H1 (cell line): ENCODE results near the gene ATE1. TPM values are rescaled to one million over a fixed set of nuclear protein-coding genes. Genes with fewer than 3 reads are reported as not detected.

Experiments used
- ASH2L ChIP-seq: fragments of 200-600, 300-600 bp; sonication (generic); IDR thresholded peaks from one replicate; pipeline ENCODE4 v1.7.1; 2017; ENCODE audit warnings: low read length
- BRCA1 ChIP-seq: IDR thresholded peaks from 2 replicates; pipeline ENCODE4 v1.6.1; 2012; ENCODE audit warnings: low read depth, low read length, improper control_type of control experiment
- CHD7 ChIP-seq: fragments of 300-600 bp; sonication (generic); IDR thresholded peaks from 2 replicates; pipeline ENCODE4 v1.7.1; 2012; ENCODE audit warnings: low read length, moderate library complexity, mild to moderate bottlenecking, inconsistent platforms; ENCODE audit not compliant: insufficient replicate concordance
- HDAC2 ChIP-seq, 2 experiments: fragments of 300-600 bp in 1 of 2; sonication (generic) in 1 of 2; IDR thresholded peaks; 2 replicates each; pipeline ENCODE4 v1.6.1; 2011 to 2012; ENCODE audit warnings: low read depth in 2 of 2, low read length in 2 of 2, mild to moderate bottlenecking in 2 of 2, moderate library complexity in 2 of 2, borderline replicate concordance in 1 of 2, inconsistent platforms in 1 of 2
- MAFK ChIP-seq: IDR thresholded peaks from 2 replicates; pipeline ENCODE4 v1.6.1; 2012; ENCODE audit warnings: low read depth, mild to moderate bottlenecking, improper control_type of control experiment, low read length
- RXRA ChIP-seq: IDR thresholded peaks from 2 replicates; pipeline ENCODE4 v1.6.1; 2011; ENCODE audit warnings: low read depth, mild to moderate bottlenecking, low read length, moderate library complexity; ENCODE audit not compliant: insufficient read depth
- SP2 ChIP-seq: IDR thresholded peaks from 2 replicates; pipeline ENCODE4 v1.6.1; 2012; ENCODE audit warnings: mild to moderate bottlenecking, low read length, inconsistent platforms
- SRF ChIP-seq: IDR thresholded peaks from 2 replicates; pipeline ENCODE4 v1.6.1; 2011; ENCODE audit warnings: mild to moderate bottlenecking, low read depth, low read length, moderate library complexity
- YY1 ChIP-seq: IDR thresholded peaks from 2 replicates; pipeline ENCODE4 v1.6.1; 2011; ENCODE audit warnings: low read depth, mild to moderate bottlenecking, low read length
- polyA plus RNA-seq, 7 experiments: library from polyadenylated mRNA; depleted of rRNA in 3 of 7; stranded (reverse) in 5 of 7; unstranded in 2 of 7; fragments of >200 nt in 5 of 7; fragments of 200-250 nt in 2 of 7; gene quantifications; 1 replicate in 5 of 7; 2 replicates in 1 of 7; 4 replicates in 1 of 7; pipeline versions ENCODE4 v1.2.1 to v1.2.3, GENCODE V29; 2011 to 2013; ENCODE audit warnings: missing spikeins in 2 of 7, mixed read lengths in 2 of 7
- total RNA-seq: library from RNA; stranded (reverse); fragmentation: NEBNext Ultra II Directional; extraction: Animal tissue kit (Norgen Biotek cat#: 25700); gene quantifications from 2 replicates; pipeline ENCODE4 v1.2.1, GENCODE V29; 2021

Gene ATE1
- total and polyA plus RNA-seq, 2 of the 8 experiments (the other 6 are each of a cell fraction or from before 2014, with no cell fraction given): 8.8 to 26.9 TPM

DNA sequence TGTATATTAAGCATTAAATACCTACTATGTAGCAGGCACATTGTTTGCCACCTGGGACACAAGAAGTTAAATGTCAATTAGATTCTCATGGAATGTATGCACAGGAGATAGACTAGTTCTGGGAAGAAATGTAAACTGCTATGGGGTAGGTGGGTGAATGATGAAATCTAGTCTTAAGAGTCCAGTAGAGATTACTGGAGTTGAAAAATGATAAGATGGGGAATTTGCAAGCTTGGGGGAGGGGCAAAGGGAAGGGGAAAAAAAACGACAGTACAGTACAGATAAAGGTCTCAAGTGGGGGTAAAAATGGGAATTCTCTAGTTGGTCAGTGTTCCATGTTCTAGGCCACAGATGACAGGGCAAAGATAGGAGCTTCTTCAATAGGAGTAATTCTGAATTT, 94.4 kb downstream of the ATE1 start (continued):
- TF ChIP-seq CHD7 (no peak), SRF (no peak), ASH2L (no peak), YY1 (no peak), RXRA (no peak), BRCA1 (no peak), HDAC2 (IDR thresholded peaks at IDR 0.05; ENCODE audit: borderline replicate concordance in 1 of 2, low read depth in 2 of 2, low read length in 2 of 2) (no peak), SP2 (no peak), MAFK (no peak)
